ENCODE results near the gene C22orf31. TPM values are rescaled to one million over a fixed set of nuclear protein-coding genes. Genes with fewer than 3 reads are reported as not detected.

Gene C22orf31
- total RNA-seq = under 1 TPM in 1 of 2 donors, not detected in 1; 0.32 TPM

DNA sequence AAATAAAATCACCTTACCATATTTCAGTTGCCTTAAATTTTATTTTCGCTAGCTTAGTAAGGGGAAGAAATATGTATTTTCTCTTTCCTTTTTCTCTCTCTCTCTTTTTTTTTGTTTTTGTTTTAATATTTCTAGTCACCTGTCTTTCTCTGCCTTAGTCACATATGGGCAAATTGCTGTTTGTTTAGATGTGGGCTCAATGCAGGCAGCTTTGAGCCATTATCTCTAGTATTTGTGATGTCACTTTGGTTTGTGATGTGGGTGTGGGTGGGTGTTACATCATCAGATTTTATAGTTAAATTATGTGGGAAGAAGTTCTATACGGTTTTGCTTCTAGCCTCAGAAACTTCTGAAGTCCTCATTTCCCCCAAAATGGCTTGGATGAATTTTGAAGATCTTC, at the start of gene C22orf31:
TSS of gene C22orf31 (minus strand) at position 59 of the 400 bp plus-strand sequence. CDS start at position 20, 39 bp downstream.
- Histone ChIP-seq H3K9ac (ENCODE audit: low read depth in 2 of 2, low read length in 2 of 2) (no peak within 1 kb of the TSS), H3K27me3 (no peaks in the 10 kb centered on the region), H3K4me1 (no peaks in the 10 kb centered on the region), H3K27ac (no peak within 1 kb of the TSS), H3K36me3 (no peaks in the 10 kb centered on the region), H3K9me3 (no peaks in the 10 kb centered on the region), H3K4me3 (no peak within 1 kb of the TSS)
- TF ChIP-seq, protein P1, sequence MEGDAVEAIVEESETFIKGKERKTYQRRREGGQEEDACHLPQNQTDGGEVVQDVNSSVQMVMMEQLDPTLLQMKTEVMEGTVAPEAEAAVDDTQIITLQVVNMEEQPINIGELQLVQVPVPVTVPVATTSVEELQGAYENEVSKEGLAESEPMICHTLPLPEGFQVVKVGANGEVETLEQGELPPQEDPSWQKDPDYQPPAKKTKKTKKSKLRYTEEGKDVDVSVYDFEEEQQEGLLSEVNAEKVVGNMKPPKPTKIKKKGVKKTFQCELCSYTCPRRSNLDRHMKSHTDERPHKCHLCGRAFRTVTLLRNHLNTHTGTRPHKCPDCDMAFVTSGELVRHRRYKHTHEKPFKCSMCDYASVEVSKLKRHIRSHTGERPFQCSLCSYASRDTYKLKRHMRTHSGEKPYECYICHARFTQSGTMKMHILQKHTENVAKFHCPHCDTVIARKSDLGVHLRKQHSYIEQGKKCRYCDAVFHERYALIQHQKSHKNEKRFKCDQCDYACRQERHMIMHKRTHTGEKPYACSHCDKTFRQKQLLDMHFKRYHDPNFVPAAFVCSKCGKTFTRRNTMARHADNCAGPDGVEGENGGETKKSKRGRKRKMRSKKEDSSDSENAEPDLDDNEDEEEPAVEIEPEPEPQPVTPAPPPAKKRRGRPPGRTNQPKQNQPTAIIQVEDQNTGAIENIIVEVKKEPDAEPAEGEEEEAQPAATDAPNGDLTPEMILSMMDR (IDR thresholded peaks at IDR 0.05) = no peak
- intact Hi-C loops (cut with DNase I) = no loop called here
- DNase-seq = no peak

DNA sequence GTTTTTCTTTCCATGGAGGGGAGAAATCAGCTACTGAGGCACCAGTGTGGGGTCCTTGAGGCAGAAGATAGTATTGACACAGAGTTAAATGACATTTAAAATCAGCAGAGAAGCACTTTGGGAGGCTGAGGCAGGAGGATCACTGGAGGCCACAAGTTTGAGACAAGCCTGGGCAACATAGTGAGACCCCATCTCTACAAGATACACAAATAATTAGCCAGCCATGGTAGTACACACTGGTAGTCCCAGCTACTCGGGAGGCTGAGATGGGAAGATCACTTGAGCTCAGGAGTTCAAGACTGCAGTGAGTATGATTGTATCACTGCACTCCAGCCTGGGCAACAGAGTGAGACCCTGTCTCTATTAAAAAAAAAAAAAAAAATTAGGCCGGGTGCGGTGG, 49.3 kb upstream of the C22orf31 start:
- Histone ChIP-seq H3K9ac (ENCODE audit: low read depth in 2 of 2, low read length in 2 of 2) (no peak overlapping the region), H3K36me3 (no peaks in the 10 kb centered on the region), H3K4me3 (no peak overlapping the region), H3K27ac (no peak overlapping the region), H3K4me1 (no peaks in the 10 kb centered on the region), H3K27me3 (no peaks in the 10 kb centered on the region), H3K9me3 (no peaks in the 10 kb centered on the region)
- DNase-seq = no peak
- intact Hi-C loops (cut with DNase I) = no loop called here
- TF ChIP-seq, protein P1 (IDR thresholded peaks at IDR 0.05) = no peak

DNA sequence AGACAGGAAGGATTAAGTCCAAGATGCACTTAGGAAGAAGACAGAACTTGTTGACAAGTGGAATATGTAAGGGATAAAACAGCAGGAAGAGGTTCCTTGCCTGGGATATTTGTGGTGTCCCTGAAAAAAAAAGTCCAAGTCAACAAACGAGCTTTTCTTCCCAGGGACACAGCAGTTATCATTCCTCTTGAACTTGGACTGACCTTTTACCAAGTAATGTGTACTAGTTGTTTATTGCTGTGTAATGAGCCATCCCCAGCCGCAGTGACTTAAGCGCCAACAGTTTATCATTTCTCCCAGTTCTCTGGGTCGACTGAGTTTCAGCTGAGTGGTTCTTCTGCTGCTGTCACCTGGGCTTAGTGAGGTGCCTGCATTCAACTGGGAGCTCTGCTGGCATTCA, 48.2 kb upstream of the C22orf31 start:
- H3K4me1 ChIP-seq = no peaks in the 10 kb centered on the region
- no peaks in the 10 kb centered on the region for H3K36me3 ChIP-seq
- no peaks in the 10 kb centered on the region for H3K27me3 ChIP-seq
- H3K4me3 ChIP-seq = no peak overlapping the region
- TF ChIP-seq, protein P1 (IDR thresholded peaks at IDR 0.05) = no peak
- no peak for DNase-seq
- intact Hi-C loops (cut with DNase I) = no loop called here
- no peaks in the 10 kb centered on the region for H3K9me3 ChIP-seq
- no peak overlapping the region for H3K27ac ChIP-seq
- no peak overlapping the region for H3K9ac ChIP-seq (ENCODE audit: low read depth in 2 of 2, low read length in 2 of 2)

DNA sequence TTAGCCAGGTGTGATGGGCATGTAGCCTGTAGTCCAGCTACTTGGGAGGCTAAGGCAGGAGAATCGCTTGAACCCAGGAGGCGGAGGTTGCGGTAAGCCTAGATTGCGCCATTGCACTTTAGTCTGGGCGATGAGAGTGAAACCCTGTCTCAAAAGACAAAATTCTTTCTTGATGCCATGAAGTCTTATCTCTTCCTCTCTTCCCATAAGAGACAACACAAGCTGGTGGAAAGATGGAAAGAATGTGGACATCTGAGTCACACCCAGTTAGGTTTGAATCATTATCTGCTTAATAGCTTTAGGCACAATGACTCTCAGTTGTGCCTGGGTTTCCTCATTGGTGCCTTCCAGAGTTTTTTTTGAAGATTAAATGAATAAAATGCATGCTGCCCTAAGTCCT, 46.5 kb upstream of the C22orf31 start:
- Histone ChIP-seq H3K9ac (ENCODE audit: low read depth in 2 of 2, low read length in 2 of 2) (no peak overlapping the region), H3K4me1 (no peaks in the 10 kb centered on the region), H3K36me3 (no peaks in the 10 kb centered on the region), H3K27ac (no peak overlapping the region), H3K4me3 (no peak overlapping the region), H3K27me3 (no peaks in the 10 kb centered on the region), H3K9me3 (no peaks in the 10 kb centered on the region)
- TF ChIP-seq, protein P1 (IDR thresholded peaks at IDR 0.05) = no peak
- DNase-seq = no peak
- intact Hi-C loops (cut with DNase I) = no loop called here

DNA sequence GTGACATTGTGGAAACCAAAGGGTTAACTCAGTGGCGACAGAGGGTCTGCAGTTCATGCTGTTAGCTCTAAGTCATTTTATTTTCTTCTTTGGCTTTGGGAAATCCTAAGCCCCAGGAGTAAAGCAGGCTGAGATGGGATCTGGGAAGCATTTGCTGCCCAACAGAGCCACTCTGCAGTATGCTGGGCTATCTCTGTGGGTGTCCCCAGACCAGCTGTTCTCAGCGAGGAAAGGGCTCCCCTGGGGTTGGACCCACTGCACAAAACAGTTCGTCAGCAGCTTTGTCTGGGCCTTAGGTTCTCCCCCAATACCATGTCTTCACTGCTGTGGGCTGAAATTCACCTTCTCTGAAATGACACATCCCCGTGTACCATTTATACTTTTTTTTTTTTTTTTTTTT, 45.2 kb upstream of the C22orf31 start:
- H3K27ac ChIP-seq = no peak overlapping the region
- intact Hi-C loops (cut with DNase I) = no loop called here
- TF ChIP-seq, protein P1 (IDR thresholded peaks at IDR 0.05) = no peak

DNA sequence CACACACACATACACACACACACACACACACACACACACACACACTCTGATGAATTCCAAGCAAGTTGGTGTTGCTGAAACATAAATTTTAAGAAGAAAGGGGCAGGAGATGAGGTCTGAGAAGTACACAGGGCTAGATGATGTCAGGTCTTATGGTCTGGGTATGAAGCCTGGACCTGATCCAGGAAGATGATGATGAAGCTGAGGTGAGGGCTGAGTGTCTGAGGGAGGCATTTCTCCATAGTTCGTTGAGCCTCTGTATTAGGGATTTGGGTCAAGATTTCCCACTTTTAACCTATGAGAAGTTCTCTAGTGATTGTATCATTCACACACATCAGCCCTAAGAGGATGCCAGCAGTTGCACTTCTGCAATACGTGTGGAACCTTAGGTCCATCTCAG, 43.8 kb upstream of the C22orf31 start:
- no peaks in the 10 kb centered on the region for H3K36me3 ChIP-seq
- intact Hi-C loops (cut with DNase I) = no loop called here
- TF ChIP-seq, protein P1 (IDR thresholded peaks at IDR 0.05) = no peak
- no peak overlapping the region for H3K27ac ChIP-seq
- no peaks in the 10 kb centered on the region for H3K9me3 ChIP-seq
- H3K4me3 ChIP-seq = no peak overlapping the region
- DNase-seq = no peak
- no peak overlapping the region for H3K9ac ChIP-seq (ENCODE audit: low read depth in 2 of 2, low read length in 2 of 2)
- no peaks in the 10 kb centered on the region for H3K27me3 ChIP-seq
- no peaks in the 10 kb centered on the region for H3K4me1 ChIP-seq

More for the DNA sequence above, 45.2 kb upstream of the C22orf31 start:
- no peak overlapping the region for H3K4me3 ChIP-seq
- H3K4me1 ChIP-seq = no peaks in the 10 kb centered on the region
- H3K36me3 ChIP-seq = no peaks in the 10 kb centered on the region
- no peaks in the 10 kb centered on the region for H3K27me3 ChIP-seq
- no peaks in the 10 kb centered on the region for H3K9me3 ChIP-seq
- no peak for DNase-seq
- H3K9ac ChIP-seq (ENCODE audit: low read depth in 2 of 2, low read length in 2 of 2) = no peak overlapping the region

Measured in colonic mucosa (tissue), 4 donors.